ENCODE data around the gene GPR31.

Gene GPR31

GRCh38 chr6:167137081-167137480, 20.7 kb downstream of the GPR31 start:
- DNase-seq: no peak

- no peak for DNase-seq
These were observed 21.4 kb downstream of the GPR31 start for GRCh38 chr6:167136376-167136775.

- no peak for DNase-seq
These were observed 23.1 kb downstream of the GPR31 start for GRCh38 chr6:167134448-167135328.

- DNase-seq: no peak
These were observed 26.8 kb downstream of the GPR31 start for GRCh38 chr6:167130712-167131684.

GRCh38 chr6:167130008-167130677, 27.6 kb downstream of the GPR31 start:
- no peak for DNase-seq

GRCh38 chr6:167129562-167129961, 28.2 kb downstream of the GPR31 start:
- no peak for DNase-seq

GRCh38 chr6:167129159-167129558, 28.6 kb downstream of the GPR31 start:
- no peak for DNase-seq

- DNase-seq: no peak
These were observed 29.8 kb downstream of the GPR31 start for GRCh38 chr6:167127785-167128531.

- no peak for DNase-seq
These were observed 31.9 kb downstream of the GPR31 start for GRCh38 chr6:167125855-167126349.

GRCh38 chr6:167125410-167125809, 32.4 kb downstream of the GPR31 start:
- no peak for DNase-seq

- DNase-seq: no peak
These were observed 33.0 kb downstream of the GPR31 start for GRCh38 chr6:167124753-167125152.

- DNase-seq: no peak
These were observed 34.7 kb downstream of the GPR31 start, which contains the start of gene CCR6 for GRCh38 chr6:167122827-167123657. TSS of gene CCR6 (plus strand) at chr6:167123096. CDS start at chr6:167136135, 13,039 bp downstream.

GRCh38 chr6:167122041-167122826, 35.5 kb downstream of the GPR31 start:
- no peak for DNase-seq

GRCh38 chr6:167121335-167121841, 36.4 kb downstream of the GPR31 start:
- no peak for DNase-seq

- no peak for DNase-seq
These were observed 37.2 kb downstream of the GPR31 start for GRCh38 chr6:167120583-167120903.

- DNase-seq: no peak
These were observed 37.9 kb downstream of the GPR31 start for GRCh38 chr6:167119670-167120582.

GRCh38 chr6:167118839-167119238, 38.9 kb downstream of the GPR31 start:
- no peak for DNase-seq

- no peak for DNase-seq
These were observed 39.8 kb downstream of the GPR31 start for GRCh38 chr6:167118006-167118405.

GRCh38 chr6:167116838-167117228, 40.9 kb downstream of the GPR31 start:
- DNase-seq: no peak

Data from 8988T (cell line).